HG03103 (cell line): ENCODE data around the gene ZNF397.

ENCODE experiments used
- ATAC-seq: cut with Tn5 transposase; IDR thresholded peaks from one replicate; pipeline ENCODE4 v1.9.1; 2021; ENCODE audit warnings: low read depth; ENCODE audit not compliant: unreplicated experiment

Gene ZNF397

DNA sequence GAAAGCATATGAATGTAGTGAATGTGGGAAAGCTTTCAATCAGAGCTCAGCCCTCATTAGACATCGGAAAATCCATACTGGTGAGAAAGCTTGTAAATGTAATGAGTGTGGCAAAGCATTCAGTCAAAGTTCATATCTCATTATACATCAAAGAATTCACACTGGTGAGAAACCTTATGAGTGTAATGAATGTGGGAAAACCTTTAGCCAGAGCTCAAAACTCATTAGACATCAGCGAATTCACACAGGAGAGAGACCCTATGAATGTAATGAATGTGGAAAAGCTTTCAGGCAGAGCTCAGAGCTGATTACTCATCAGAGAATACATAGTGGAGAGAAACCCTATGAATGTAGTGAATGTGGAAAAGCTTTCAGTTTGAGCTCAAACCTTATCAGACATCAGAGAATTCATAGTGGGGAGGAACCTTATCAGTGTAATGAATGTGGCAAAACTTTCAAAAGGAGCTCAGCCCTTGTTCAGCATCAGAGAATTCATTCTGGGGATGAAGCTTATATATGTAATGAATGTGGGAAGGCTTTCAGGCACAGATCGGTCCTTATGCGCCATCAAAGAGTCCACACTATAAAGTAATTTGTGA lies 5.0 kb downstream of the ZNF397 start:
- ATAC-seq = no peak

DNA sequence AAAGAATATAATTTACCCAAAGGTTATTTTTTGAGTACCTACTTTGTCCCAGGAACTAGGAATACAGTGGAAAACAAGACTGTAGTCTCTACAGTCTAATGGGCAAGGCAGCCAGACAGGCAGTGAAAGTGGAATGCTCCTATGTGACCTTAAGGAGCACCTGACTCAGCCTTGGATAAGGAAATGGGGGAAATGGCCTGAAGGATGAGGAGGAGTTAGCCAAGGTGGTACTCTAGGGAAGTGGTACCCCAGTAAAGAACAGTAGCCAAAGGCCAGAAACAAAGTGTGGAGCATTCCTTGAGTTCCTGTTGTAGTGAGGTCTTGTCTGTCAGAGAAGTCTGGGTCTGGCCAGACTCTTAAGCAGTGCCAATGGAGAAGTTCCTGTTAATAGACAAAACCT lies 6.0 kb downstream of the ZNF397 start:
- ATAC-seq = no peak

DNA sequence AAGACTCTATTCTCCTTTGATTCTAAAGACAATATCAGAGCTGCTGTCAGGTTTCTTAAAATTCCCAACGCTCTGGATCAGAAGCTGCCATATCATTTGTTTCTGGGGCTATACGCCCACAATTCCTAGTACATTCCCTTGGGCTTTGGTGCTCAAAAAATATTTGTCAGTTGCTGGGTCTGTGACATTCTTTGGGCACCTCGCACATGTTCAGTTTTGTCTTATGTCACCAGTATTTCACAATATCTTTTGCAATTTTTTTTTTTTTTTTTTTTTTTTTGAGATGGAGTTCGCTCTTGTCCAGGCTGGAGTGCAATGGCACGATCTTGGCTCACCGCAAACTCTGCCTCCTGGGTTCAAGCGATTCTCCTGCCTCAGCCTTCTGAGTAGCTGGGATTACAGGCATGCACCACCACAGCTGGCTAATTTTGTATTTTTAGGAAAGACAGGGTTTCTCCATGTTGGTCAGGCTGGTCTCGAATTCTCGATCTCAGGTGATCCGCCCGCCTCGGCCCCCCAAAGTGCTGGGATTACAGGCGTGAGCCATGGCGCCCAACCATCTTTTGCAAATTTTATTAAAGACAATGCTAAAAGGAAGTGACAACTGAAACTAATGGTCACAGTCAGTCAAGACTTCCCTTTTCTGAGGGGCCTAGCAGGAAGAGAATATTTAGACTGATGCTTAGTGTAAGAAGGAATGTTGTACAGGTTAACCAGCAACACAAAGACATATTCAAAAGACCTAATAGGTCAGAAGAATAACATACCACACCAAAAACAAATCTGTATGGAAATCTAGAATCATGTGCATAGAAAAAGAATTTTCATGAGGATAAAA lies 6.8 kb downstream of the ZNF397 start:
- ATAC-seq = no peak

DNA sequence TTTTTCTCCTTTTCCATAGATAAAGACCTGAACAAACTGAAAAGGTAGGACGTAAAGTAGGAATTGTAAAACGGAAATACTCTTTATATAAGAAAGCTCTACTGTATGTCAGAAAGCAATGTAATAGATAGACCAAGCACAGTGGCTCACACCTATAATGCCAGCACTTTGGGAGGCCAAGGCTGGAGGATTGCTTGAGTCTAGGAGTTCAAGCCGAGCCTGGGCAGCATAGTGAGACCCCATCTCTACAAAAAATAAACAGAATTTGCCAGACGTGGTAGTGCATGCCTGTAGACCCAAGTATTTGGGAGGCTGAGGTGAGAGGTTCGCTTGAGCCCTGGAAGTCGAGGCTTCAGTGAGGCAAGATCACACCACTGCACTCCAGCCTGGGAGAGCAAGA lies 7.6 kb downstream of the ZNF397 start:
- no peak for ATAC-seq

DNA sequence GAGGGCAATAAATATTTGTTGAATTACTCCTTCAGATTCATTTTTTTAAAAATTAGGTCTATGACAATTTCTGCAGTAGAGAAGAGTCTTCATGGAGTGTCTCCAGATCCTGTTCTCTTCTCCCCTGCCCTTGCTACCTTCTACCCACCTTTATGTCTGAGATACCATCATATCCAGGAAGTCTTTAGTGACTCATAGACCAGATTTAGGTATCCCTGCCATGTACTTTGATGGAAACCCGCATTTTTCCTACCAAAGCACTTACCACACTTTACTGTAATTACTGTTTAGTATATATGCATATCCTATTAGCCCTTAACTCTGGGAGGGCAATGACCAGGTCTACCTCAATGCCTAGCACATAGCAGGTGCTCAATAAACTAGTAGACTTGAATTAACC lies 11.6 kb downstream of the ZNF397 start:
- no peak for ATAC-seq

DNA sequence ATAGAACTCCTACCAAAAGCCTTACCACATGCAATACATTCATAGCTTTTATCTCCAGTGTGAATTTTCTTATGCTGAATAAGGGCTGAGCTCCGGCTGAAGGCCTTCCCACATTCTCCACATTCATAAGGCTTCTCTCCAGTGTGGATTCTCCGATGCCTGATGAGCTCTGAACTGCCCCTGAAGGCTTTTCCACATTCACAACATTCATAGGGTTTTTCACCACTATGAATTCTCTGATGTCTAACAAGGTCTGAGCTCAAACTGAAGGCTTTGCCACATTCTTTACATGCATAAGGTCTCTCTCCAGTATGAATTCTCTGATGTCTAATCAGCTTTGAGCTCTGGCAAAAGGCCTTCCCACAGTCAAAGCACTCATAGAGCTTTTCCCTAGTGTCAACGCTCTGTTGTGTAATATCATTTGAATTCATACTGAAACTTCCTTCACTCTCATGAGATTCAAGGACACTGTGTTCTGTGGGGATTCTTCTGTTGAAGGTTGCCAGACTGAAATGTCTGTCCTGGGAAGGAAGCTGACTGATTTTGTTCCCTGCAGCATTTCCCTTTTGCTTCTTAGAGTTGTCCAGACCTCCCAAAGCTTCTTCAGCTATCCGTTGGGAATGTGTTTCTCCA lies 12.9 kb downstream of the ZNF397 start:
- no peak for ATAC-seq

DNA sequence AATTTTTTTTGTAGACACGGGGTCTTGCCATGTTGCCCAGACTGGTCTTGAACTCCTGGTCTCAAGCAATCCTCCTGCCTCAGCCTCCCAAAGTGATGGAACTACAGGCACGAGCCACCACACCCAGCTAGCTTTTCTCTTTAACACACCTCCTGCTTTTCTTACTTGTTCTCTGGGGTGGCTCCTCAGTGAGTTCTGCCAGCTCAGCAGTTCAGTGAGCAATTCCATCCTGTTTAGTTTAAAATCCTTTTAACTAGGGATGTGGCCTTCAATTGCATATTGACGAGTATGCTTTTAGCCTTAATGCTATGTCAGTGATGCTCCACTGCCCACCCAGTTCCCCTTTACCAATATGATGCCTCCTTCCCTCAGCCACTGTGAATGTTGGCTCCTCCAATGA lies 16.1 kb downstream of the ZNF397 start:
- ATAC-seq = no peak

DNA sequence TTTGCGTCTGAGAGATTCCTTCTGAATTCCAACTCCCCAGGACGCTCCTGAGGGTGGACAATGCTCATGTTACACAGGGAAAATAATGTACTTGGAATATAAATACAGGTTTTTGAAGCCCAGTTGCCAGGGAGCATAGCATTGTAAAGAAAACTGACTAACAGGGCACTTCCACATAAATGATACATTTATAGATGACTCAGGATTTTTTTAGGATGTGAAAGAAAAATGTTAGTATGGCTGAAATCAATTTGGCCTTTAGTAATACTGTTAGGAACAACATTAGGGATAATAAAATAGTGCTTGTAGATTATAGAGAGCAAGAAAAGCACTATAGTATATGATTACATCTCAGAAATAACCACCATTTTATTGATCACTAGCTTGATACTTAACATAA lies 23.6 kb downstream of the ZNF397 start:
- no peak for ATAC-seq

DNA sequence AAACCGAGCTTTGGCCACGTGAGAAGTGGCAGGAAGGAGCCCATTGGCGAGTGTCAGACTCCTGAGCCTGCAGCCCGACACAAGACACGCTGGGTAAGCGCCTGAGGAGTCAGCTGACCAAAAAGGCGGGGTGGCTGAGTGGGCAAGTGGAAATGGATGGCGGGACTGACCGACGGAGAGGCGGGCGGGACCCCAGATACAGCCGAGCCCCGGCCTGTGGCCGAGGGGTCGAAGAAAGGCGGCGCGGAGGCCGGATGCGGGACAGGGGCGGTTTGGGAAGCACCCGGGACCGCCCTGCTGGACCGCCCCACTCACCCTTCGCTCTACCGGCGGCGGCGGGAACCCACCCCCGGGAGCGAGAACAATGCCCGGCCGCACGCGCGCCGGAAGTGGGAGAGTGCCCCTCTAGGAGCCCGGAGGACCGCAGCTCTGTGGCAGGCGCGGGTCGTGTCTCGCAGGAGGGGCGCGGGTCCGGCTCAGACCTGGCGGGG lies 26.4 kb downstream of the ZNF397 start:
- no peak for ATAC-seq

DNA sequence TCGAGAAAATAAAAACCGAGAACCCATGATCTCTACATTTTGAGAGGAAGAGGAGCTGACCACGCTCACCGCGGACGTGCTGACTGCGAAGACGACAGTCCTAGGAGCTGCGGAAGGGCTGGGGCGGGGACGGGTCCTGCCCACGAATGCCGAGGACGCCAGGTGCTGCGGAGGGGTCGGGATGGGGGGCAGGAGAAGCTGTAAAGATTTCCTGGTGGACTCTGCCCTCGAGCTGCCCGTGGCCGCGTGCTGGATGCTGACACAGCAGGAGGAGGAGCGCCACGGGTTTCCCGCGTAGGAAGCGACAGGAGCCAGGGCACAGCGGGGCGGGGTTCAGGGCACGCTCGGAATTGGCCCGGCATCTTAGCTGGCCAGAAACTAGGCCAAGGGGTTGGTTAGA lies 27.0 kb downstream of the ZNF397 start:
- no peak for ATAC-seq

DNA sequence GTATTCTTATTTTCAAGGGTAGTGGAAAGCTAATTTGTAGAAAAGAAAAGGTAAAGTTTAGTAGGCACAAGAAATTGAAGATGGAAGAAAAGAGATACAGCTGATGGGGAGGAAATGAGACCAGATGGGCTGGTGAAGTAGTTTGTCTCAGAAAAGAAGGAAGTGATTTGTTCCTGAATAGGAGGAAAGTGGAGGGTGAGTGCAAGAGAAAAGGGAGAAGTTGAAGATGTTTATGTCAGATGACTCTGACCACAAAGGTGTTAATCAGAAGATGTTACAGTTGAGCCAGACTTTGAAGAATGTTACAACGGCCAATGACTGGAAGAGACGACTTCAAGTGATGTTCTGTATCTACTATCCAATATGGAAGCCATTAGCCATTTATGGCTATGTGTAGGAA lies 28.0 kb downstream of the ZNF397 start:
- ATAC-seq = no peak

DNA sequence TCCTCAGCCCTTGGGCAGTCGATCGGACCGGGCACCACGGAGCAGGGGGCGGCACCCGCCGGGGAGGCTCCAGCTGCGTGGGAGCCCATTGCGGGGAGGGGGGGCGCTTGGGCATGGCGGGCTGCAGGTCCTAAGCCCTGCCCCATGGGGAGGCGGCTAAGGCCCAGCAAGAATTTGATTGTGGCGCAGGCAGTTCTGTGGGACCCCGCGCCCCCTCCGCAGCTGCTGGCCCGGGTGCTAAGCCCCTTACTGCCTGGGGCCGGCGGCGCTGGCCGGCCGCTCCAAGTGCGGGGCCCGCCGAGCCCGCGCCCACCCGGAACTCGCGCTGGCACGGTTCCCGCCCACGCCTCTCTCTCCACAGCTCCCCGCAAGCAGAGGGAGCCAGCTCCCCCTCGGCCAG lies 30.8 kb downstream of the ZNF397 start:
- ATAC-seq = no peak

DNA sequence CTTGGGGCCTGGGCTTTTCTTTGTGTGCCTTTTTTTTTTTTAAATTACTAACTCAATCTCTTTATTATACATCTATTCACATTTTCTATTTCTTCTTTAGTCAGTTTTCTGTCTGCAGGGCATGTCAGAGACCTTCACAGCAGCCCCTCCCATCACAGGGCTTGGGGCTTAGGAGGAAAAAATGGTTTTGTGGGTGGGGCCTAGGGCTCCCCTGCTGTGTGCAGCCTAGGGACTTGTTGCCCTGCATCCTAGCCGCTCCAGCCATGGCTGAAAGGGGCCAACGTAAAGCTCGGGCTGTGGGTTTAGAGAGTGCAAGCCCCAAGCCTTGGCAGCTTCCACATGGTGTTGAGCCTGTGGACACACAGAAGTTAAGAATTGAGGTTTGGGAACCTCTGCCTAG lies 35.4 kb downstream of the ZNF397 start:
- no peak for ATAC-seq

DNA sequence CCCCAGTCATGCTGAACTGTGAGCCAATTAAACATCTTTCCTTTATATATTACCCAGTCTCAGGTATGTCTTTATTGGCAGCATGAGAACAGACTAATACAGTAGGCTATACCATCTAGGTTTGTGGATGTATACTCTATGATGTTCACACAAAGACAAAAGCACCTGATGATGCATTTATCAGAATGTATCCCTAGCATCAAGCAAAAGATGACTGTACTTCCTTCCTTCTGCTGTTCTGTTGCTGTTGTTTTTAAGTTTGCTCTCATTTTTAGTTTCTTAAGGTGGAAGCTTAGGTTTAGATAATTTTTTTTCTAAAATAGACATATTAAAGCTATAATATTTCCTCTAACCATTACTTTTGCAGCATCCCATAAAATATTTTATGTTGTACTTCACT lies 36.8 kb downstream of the ZNF397 start:
- no peak for ATAC-seq

DNA sequence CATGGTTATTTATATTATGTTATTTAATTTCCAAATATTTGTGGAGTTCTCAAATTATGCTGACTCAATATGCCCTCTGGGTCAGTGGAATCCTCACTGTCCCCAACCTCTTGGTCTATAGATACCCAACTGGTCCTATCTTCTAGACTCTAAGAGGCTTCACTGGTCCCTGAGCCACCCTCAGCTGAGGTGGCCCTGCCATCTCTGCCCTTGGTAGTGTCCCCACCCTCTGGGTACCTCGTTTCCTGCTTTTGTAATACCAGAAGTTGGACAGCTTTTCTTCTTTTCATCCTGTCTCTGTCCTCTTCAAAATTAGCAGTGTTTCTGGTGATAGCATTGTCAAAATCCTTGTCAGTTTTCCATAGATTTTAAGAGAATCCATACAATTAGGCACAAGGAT lies 37.3 kb downstream of the ZNF397 start:
- ATAC-seq = no peak

DNA sequence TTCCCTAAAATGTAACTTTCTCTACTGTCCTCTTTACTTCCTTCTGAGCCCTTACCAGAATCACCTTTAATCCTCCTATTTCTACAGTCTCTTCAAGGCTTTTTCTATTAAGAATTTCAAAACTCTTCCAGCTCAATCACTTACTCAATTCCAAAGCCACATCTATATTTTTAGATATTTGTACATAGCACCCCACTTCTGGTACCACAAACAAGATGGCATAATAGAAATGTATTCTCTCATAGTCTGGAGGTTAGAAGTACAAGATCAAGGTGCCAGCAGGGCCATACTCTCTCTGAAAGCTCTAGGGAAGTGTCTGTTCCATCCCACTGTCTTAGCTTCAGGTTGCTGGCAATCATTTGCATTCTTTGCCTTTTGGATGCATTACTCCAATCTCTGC lies 38.1 kb downstream of the ZNF397 start:
- no peak for ATAC-seq

DNA sequence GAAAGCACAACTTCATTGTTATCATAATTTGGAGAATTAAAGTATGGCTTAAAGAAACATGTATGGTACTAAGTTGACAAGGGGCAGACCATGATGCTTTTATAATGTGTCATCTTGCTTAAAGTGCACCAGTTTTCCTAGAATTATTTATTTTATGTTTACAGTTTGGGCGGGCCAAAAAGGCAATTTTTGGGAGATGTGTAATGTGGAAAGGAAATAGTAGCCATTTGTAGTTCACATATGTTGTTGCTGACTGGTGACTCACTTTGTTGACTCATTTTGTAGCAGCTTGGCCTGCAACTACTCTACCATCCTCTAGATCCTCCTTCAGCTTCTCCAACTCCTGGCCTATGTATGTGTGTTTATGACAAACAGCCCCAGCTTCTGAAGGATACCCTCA lies 41.5 kb downstream of the ZNF397 start:
- no peak for ATAC-seq

DNA sequence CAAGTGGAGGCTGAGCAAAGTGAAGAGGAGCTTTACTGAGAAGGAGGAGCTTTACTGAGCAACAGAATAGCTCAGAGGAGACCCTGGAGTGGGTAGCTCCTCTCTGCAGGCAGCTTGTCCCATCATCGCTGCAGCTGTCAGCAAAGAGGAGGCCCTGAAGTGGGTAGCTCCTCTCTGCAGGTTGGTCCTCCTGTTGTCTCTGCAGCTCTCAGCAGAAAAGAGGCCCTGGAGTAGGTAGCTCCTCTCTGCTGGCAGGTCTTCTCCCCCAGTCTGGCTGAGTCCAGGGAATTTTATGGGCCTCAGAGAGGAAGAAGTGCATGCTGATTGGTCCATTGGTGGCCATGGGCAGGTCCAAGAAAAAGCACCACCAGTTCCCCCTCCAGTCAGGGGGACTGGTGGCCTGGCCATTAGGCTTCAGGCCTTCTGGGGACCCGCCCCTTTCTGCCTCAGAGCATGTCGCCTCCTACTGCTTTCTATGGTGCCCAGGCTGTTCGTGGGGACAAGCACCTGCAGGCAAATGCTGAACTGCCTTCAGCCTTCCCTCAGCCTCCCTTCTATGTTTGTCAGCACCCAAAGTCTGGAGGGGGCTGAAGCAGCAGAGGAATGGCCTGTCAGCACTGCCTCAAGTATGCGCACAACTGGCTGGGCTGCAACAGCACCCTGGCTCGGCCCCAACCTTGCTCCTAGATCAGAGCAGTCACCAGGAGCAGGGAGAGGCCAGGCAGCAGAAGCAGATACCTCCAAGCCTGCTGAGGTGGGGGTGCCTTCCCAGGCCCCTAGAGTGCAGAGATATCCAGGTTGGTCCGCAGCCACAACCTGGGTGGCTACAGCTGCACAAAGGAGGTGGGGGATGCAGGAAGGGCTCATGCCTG lies 43.3 kb downstream of the ZNF397 start:
- ATAC-seq = no peak

DNA sequence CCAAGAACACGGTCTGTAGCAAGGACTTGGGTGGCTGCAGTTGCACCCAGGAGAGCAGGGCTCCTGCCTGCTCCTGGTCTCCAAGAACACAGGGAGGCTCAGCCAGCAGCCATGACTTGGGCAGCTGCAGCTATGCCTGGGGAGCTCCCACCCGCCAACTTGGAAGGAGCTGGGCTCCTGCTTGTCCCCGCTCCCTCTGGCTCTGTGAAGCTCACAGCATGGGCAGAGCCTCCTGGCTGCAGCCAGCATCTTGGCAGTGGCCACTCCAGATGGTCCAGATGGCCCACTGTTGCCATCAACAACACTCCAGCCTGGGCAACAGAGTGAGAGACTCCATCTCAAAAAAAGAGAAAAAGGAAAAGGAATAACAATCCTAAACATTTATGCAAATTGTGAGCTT lies 44.0 kb downstream of the ZNF397 start:
- ATAC-seq = no peak

DNA sequence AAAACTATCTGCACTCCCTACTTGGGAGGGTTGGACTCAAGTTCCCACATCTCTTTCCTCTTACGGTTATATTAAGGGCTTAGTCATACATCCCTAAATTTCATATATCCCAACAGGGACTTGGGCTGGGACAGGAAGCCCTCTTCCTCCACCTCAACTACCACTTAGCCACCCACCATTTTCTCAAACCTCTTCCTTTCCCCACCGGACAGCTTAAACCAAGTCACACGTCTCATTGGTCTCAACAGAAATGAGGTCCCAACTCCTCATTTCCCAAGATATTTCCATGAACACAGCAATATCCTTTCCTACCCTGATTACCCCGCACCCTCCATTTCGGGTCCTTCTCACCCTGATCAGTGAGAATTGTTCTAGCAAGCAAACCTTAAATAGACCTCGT lies 48.5 kb downstream of the ZNF397 start:
- ATAC-seq = no peak

DNA sequence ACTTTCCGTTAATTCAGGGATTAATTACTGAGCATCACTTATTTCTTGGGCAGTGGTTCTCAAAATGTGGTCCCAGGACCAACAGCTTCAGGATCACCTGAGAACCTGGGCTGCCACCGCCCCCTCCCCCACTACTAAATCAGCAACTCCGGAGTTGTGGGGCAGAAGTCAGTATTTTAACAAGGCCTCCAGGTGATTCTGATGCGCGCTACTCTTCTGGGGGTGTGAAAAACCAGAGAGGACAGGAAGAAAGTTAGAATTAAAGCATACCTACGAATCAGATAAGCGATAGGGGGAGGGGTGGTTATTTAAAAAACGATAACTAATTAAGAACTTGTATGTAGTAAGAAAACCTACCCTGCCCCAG lies 48.9 kb downstream of the ZNF397 start:
- ATAC-seq = peak; percentile 26
